CD4-positive, alpha-beta memory T cell (primary cell): ENCODE data around the gene ABHD2. TPM values are rescaled to one million over a fixed set of nuclear protein-coding genes. Genes with fewer than 3 reads are reported as not detected.

Source experiments
- CTCF ChIA-PET: fragments of 350-600 bp; sonication (Branson Sonifier 250); formaldehyde crosslinking; loops from one replicate; lab custom pipeline; 2021; ENCODE audit warnings: inconsistent platforms; ENCODE audit not compliant: partially characterized antibody; lab: Charles Lee
- POLR2A ChIA-PET: fragments of 350-600 bp; sonication (Branson Sonifier 250); formaldehyde crosslinking; loops from one replicate; lab custom pipeline; 2021; ENCODE audit not compliant: partially characterized antibody; lab: Charles Lee
- DNase-seq, 5 donors: peaks; one replicate each; pipeline versions ENCODE4 v3.0.0 to v3.0.0-alpha.2; 2020 to 2022; ENCODE audit warnings: mixed read lengths in 1 of 5
- H3K27ac ChIP-seq: one replicate; pipeline ENCODE4 v1.7.0; 2013; ENCODE audit warnings: low read depth, low read length
- H3K27me3 ChIP-seq: 2 replicates; pipeline ENCODE4 v1.7.0; 2013; ENCODE audit warnings: mild to moderate bottlenecking, low read length, moderate library complexity; ENCODE audit not compliant: insufficient read depth
- H3K36me3 ChIP-seq: 2 replicates; pipeline ENCODE4 v1.7.0; 2013; ENCODE audit warnings: mild to moderate bottlenecking, low read length, moderate library complexity; ENCODE audit not compliant: insufficient read depth
- H3K4me1 ChIP-seq: 2 replicates; pipeline ENCODE4 v1.7.0; 2013; ENCODE audit warnings: mild to moderate bottlenecking, low read length, moderate library complexity; ENCODE audit not compliant: insufficient read depth
- H3K4me3 ChIP-seq, 2 donors: one replicate each; pipeline ENCODE4 v1.7.0; 2013; ENCODE audit warnings: low read length in 2 of 2, mild to moderate bottlenecking in 1 of 2
- H3K9me3 ChIP-seq, 2 donors: one replicate each; pipeline ENCODE4 v1.7.0; 2013; ENCODE audit warnings: low read length in 2 of 2, control low read depth in 1 of 2; ENCODE audit not compliant: control insufficient read depth in 1 of 2
- H3K27ac Mint-ChIP-seq, 7 donors: one replicate each; pipeline ENCODE4 v1.8.0; 2020 to 2021; ENCODE audit warnings: mixed read lengths in 7 of 7, mild to moderate bottlenecking in 6 of 7, inconsistent platforms in 3 of 7, moderate library complexity in 3 of 7
- H3K27me3 Mint-ChIP-seq, 2 donors: one replicate each; pipeline ENCODE4 v1.8.0; 2020 to 2021; ENCODE audit warnings: mixed read lengths in 2 of 2
- H3K36me3 Mint-ChIP-seq, 2 donors: one replicate each; pipeline ENCODE4 v1.8.0; 2020 to 2021; ENCODE audit warnings: mixed read lengths in 2 of 2, inconsistent platforms in 1 of 2, mild to moderate bottlenecking in 1 of 2
- H3K4me1 Mint-ChIP-seq, 4 donors: one replicate each; pipeline ENCODE4 v1.8.0; 2020 to 2021; ENCODE audit warnings: mixed read lengths in 4 of 4, mild to moderate bottlenecking in 1 of 4
- H3K4me3 Mint-ChIP-seq, 8 donors: one replicate each; pipeline ENCODE4 v1.8.0; 2020 to 2021; ENCODE audit warnings: mixed read lengths in 8 of 8, mild to moderate bottlenecking in 7 of 8, moderate library complexity in 6 of 8, inconsistent platforms in 3 of 8
- H3K9me3 Mint-ChIP-seq, 8 donors: one replicate each; pipeline ENCODE4 v1.8.0; 2020 to 2021; ENCODE audit warnings: mixed read lengths in 8 of 8, mild to moderate bottlenecking in 5 of 8, inconsistent platforms in 3 of 8, moderate library complexity in 1 of 8
- intact Hi-C: fragments of 100-400 bp; cut with micrococcal nuclease; formaldehyde crosslinking; loops from one replicate; pipeline ENCODE4 v1.15.1; 2023
- polyA plus RNA-seq, 2 donors: library from polyadenylated mRNA; unstranded; fragments of 300-500 nt; fragmentation: Illumina TruSeq; gene quantifications; one replicate each; pipeline ENCODE4 v1.2.3, GENCODE V29; 2021
- total RNA-seq, 2 experiments: library from RNA; stranded (reverse); gene quantifications; one replicate each; pipeline ENCODE4 v1.2.3, GENCODE V29; 2021

ABHD2 gene
- total and polyA plus RNA-seq, 4 experiments from 2014 or later: 12.7 to 68.9 (median 46.6) TPM

DNA sequence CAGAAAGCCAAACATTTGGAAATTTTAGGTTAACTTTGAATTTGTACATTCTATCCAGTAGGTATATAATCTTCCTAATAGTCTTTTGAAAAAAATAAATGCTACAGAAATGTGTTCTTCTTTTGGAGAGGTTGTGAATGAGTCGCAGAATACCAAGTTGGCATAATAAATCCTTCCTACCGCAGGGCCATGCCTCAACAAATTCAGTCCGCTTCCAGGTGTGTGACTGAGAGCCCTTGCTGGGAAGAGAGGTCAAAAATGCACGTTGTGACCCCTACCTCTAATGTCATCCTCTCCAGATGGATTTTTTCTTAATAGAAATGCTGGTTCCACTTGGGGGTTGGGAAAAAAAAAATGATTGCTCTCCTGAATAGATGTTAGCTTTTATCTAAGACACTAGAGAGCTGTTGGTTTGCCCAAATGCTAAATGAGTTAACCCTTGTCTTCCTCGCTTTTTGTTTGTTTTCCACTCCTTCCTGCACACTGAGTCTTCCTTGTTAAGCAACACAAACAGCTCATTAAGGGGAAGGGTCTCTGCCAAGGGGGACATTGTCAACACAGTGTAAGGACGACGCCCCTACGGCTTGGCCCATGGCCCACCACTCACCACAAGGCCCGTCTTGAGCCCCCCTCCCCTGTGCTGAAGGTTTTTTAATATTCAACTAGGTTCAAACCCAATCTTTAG is 99.2 kb downstream of the ABHD2 start:
- Mint-ChIP-seq H3K9me3 (no peaks in the 10 kb centered on the region), H3K27me3 (no peaks in the 10 kb centered on the region), H3K4me3 (no peak overlapping the region), H3K4me1 (no peaks in the 10 kb centered on the region), H3K27ac (peak overlapping the region in 2 of 7 donors; percentile 27 to 38), H3K36me3 (peaks cover 49 to 75% of the 10 kb centered on the region in 2 donors)
- CTCF ChIA-PET: interaction anchor here (0.9 to 4.8 kb wide), 4 partner anchors 10 to 19 kb away, joined by 4 to 25 read pairs (median 4); no protein-coding TSS in a partner anchor
- peaks cover 63% of the 10 kb centered on the region for H3K36me3 ChIP-seq
- H3K9me3 ChIP-seq: no peaks in the 10 kb centered on the region
- DNase-seq: no peak
- intact Hi-C loops: no loop called here
- H3K27ac ChIP-seq: no peak overlapping the region
- no peaks in the 10 kb centered on the region for H3K27me3 ChIP-seq
- H3K4me3 ChIP-seq: no peak overlapping the region
- H3K4me1 ChIP-seq: no peaks in the 10 kb centered on the region
- POLR2A ChIA-PET: no interaction called here

DNA sequence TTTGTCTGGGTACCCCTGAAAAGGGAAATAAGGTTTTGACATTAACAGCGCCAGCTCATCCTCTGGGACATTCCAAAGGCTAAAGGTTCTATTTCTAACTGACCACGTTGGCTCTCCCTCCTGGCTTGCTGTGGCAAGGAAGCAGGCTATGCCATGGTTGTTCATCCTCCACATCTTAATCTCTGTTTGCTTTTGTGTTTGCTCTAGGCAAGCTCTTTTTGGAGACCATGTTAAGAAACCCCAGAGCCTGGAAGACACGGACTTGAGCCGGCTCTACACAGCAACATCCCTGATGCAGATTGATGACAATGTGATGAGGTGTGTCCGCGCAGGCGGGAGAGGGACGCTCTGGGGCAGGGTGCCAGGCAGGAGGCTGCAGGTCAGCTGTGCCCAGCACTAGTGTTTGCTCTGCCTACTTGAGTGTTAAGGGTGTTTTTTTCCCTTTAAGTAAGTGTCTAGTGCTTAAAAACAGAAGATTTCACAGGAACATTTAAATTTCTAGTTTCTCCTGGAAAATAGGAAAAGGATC is 99.8 kb downstream of the ABHD2 start:
- Histone ChIP-seq H3K4me3 (no peak overlapping the region), H3K36me3 (peaks cover 69% of the 10 kb centered on the region), H3K9me3 (no peaks in the 10 kb centered on the region), H3K27me3 (no peaks in the 10 kb centered on the region), H3K27ac (no peak overlapping the region), H3K4me1 (no peaks in the 10 kb centered on the region)
- Mint-ChIP-seq H3K9me3 (no peaks in the 10 kb centered on the region), H3K27ac (peak overlapping the region in 3 of 7 donors; percentile 13 to 81 (median 38)), H3K4me3 (no peak overlapping the region), H3K36me3 (peaks cover 55 to 78% of the 10 kb centered on the region in 2 donors), H3K4me1 (no peaks in the 10 kb centered on the region), H3K27me3 (no peaks in the 10 kb centered on the region)
- DNase-seq: no peak
- CTCF ChIA-PET: interaction anchor here (0.9 to 4.8 kb wide), 4 partner anchors 10 to 18 kb away, joined by 4 to 25 read pairs (median 4); no protein-coding TSS in a partner anchor
- POLR2A ChIA-PET: no interaction called here
- intact Hi-C loops: no loop called here

DNA sequence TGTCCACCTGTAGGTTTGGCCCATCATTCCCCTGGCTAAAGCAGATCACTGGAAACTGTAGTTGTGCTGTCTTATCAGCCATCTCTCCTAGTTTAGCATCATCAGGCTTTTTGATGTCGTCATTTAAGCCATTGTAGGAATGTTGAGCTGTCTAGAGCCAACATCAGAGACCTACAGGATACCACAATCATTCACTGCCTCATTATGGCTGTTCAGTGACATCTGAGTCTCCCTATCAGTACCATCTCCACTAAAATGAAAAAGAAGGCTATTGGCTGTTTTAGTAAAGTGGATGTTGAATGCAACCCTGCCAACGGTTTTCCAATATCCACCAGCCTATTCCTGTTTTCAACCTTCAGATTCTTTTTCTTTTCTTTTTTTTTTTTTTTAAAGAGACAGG is 103.9 kb downstream of the ABHD2 start:
- peaks cover under 1 to 4% (median 3%) of the 10 kb centered on the region in 4 donors for H3K4me1 Mint-ChIP-seq
- H3K36me3 Mint-ChIP-seq: peaks cover 56 to 78% of the 10 kb centered on the region in 2 donors
- POLR2A ChIA-PET: no interaction called here

GRCh38 chr15:89192766-89193165 is 104.5 kb downstream of the ABHD2 start:
- no peak for DNase-seq
- H3K36me3 Mint-ChIP-seq: peaks cover 57 to 74% of the 10 kb centered on the region in 2 donors

More for the DNA sequence above, 103.9 kb downstream of the ABHD2 start:
- no peaks in the 10 kb centered on the region for H3K27me3 Mint-ChIP-seq
- CTCF ChIA-PET: no interaction called here
- no peak for DNase-seq
- H3K27ac Mint-ChIP-seq: peak overlapping the region in 1 of 7 donors; percentile 73
- H3K9me3 ChIP-seq: no peaks in the 10 kb centered on the region
- H3K27ac ChIP-seq: no peak overlapping the region
- no peaks in the 10 kb centered on the region for H3K27me3 ChIP-seq
- H3K4me3 Mint-ChIP-seq: no peak overlapping the region
- H3K4me1 ChIP-seq: no peaks in the 10 kb centered on the region
- intact Hi-C loops: no loop called here
- no peak overlapping the region for H3K4me3 ChIP-seq
- H3K9me3 Mint-ChIP-seq: no peaks in the 10 kb centered on the region
- H3K36me3 ChIP-seq: peaks cover 78% of the 10 kb centered on the region

DNA sequence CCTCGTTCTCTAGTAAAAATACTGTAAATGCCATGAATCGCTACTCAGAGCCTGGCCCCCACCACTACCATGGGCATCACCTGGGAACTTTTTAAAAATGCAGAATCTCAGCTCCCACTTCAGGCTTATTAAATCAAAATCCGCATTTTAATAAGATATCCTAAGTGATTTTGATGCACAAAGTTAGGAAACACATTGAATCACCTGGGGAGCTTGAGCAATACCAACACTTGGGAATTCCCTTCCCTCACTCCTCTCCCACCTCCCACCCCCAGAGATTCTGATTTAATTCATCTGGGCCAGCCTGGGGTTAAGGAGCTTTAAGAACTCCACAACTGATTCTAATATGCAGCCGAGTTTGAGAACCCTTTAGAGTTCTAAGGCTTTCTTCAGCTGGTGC is 106.4 kb downstream of the ABHD2 start:
- DNase-seq: no peak
- no peaks in the 10 kb centered on the region for H3K27me3 ChIP-seq
- Mint-ChIP-seq H3K4me3 (no peak overlapping the region), H3K27ac (no peak overlapping the region), H3K9me3 (no peaks in the 10 kb centered on the region), H3K27me3 (no peaks in the 10 kb centered on the region), H3K4me1 (peaks cover 3 to 7% (median 6%) of the 10 kb centered on the region in 4 donors), H3K36me3 (peaks cover 45 to 71% of the 10 kb centered on the region in 2 donors)
- H3K9me3 ChIP-seq: no peaks in the 10 kb centered on the region
- ChIA-PET POLR2A (no interaction called here), CTCF (interaction anchor here (1.1 to 2.6 kb wide), 6 partner anchors 9 to 49 kb away, joined by 3 to 12 read pairs (median 6); partner anchors contain the start of gene FANCI)
- H3K36me3 ChIP-seq: peaks cover 68% of the 10 kb centered on the region
- no peak overlapping the region for H3K27ac ChIP-seq
- intact Hi-C loops: no loop called here
- no peak overlapping the region for H3K4me3 ChIP-seq
- no peaks in the 10 kb centered on the region for H3K4me1 ChIP-seq

More at GRCh38 chr15:89192766-89193165, 104.5 kb downstream of the ABHD2 start:
- Mint-ChIP-seq H3K4me3 (no peak overlapping the region), H3K4me1 (peaks cover 3 to 7% (median 6%) of the 10 kb centered on the region in 4 donors), H3K27me3 (no peaks in the 10 kb centered on the region), H3K27ac (no peak overlapping the region), H3K9me3 (no peaks in the 10 kb centered on the region)
- intact Hi-C loops: no loop called here
- H3K4me1 ChIP-seq: no peaks in the 10 kb centered on the region
- H3K9me3 ChIP-seq: no peaks in the 10 kb centered on the region
- CTCF ChIA-PET: interaction anchor here (2.6 kb wide), 1 partner anchor 14 kb away, joined by 12 read pairs; no protein-coding TSS in a partner anchor
- POLR2A ChIA-PET: no interaction called here
- no peak overlapping the region for H3K27ac ChIP-seq
- H3K4me3 ChIP-seq: no peak overlapping the region
- H3K36me3 ChIP-seq: peaks cover 72% of the 10 kb centered on the region
- H3K27me3 ChIP-seq: no peaks in the 10 kb centered on the region

DNA sequence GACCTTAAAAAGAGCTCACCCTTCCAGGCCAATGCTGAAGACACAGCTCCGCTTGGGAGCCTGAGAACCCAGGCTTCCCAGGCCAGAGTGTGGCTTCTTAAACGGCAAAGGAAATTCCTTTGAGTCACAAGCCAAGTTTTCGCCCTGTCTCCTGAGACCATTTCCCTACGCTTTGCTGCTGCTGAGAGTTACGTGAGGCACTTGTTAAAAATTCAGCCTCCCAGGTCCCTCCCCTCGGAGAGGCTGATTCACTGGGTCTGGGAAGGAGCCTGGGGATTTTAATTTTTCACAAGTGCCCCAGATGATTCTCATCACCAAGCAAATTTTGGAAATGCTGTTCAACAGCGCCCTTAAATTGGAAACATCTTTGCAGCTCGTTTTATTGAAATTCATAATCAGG is 107.6 kb downstream of the ABHD2 start:
- peak overlapping the region in 2 of 7 donors; percentile 12 to 22 for H3K27ac Mint-ChIP-seq
- DNase-seq: no peak

DNA sequence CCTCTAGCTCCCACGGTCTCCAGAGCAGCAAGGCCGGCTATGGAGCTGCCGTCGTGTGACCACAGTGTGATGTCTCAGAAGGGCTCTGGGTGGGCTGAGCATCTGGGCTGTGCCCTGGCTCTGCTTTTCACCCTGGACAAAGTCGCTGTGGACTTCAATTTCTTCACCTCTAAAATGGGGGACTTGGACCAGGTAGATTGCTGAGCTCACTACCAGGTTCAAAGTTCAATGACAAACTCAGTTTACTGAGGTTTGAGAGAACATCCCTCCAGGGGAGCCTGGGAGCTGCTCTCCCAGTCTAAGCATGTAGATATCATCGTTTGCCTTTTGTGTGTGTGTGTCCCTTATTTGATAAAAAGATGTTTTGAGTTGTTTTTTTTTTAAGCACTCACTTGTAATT is 108.0 kb downstream of the ABHD2 start:
- H3K27me3 ChIP-seq: no peaks in the 10 kb centered on the region
- H3K27ac Mint-ChIP-seq: peak overlapping the region in 2 of 7 donors; percentile 12 to 65

More for the DNA sequence above, 107.6 kb downstream of the ABHD2 start:
- ChIA-PET POLR2A (no interaction called here), CTCF (interaction anchor here (1.2 to 4.3 kb wide), 3 partner anchors 11 to 18 kb away, joined by 3 to 37 read pairs (median 5); no protein-coding TSS in a partner anchor)
- Mint-ChIP-seq H3K4me3 (no peak overlapping the region), H3K27me3 (no peaks in the 10 kb centered on the region), H3K9me3 (no peaks in the 10 kb centered on the region), H3K36me3 (peaks cover 43 to 67% of the 10 kb centered on the region in 2 donors), H3K4me1 (peaks cover 3 to 7% (median 6%) of the 10 kb centered on the region in 4 donors)
- Histone ChIP-seq H3K4me1 (no peaks in the 10 kb centered on the region), H3K27me3 (no peaks in the 10 kb centered on the region), H3K36me3 (peaks cover 55% of the 10 kb centered on the region), H3K9me3 (no peaks in the 10 kb centered on the region), H3K4me3 (no peak overlapping the region), H3K27ac (no peak overlapping the region)
- intact Hi-C loops: no loop called here

More for the DNA sequence above, 108.0 kb downstream of the ABHD2 start:
- ChIA-PET POLR2A (interaction anchor here (1.3 kb wide), 1 partner anchor 11 kb away, joined by 3 read pairs; no protein-coding TSS in a partner anchor), CTCF (interaction anchor here (1.2 to 4.3 kb wide), 3 partner anchors 10 to 18 kb away, joined by 3 to 37 read pairs (median 5); no protein-coding TSS in a partner anchor)
- H3K4me1 ChIP-seq: no peaks in the 10 kb centered on the region
- peaks cover 51% of the 10 kb centered on the region for H3K36me3 ChIP-seq
- Mint-ChIP-seq H3K9me3 (no peaks in the 10 kb centered on the region), H3K27me3 (no peaks in the 10 kb centered on the region), H3K4me1 (peaks cover 3 to 7% (median 6%) of the 10 kb centered on the region in 4 donors), H3K36me3 (peaks cover 42 to 66% of the 10 kb centered on the region in 2 donors), H3K4me3 (no peak overlapping the region)
- intact Hi-C loops: no loop called here
- H3K27ac ChIP-seq: no peak overlapping the region
- H3K9me3 ChIP-seq: no peaks in the 10 kb centered on the region
- no peak overlapping the region for H3K4me3 ChIP-seq
- DNase-seq: no peak
